Measurements from ENCODE around the gene GNAZ. TPM values are rescaled to one million over a fixed set of nuclear protein-coding genes. Genes with fewer than 3 reads are reported as not detected.

Gene GNAZ
- total and polyA plus RNA-seq, 11 donors: 1.1 to 13.9 (median 2.5) TPM

- Histone ChIP-seq H3K4me1 (peaks cover 0 to 25% (median 9%) of the 10 kb centered on the region in 12 donors), H3K4me3 (no peak overlapping the region), H3K27me3 (peaks cover 0 to 2% (median 0%) of the 10 kb centered on the region in 9 donors), H3K27ac (no peak overlapping the region), H3K9me3 (no peaks in the 10 kb centered on the region), H3K36me3 (no peaks in the 10 kb centered on the region)
- DNase-seq (peak in 1 of 5 donors; percentile 5), ATAC-seq (no peak)
- TF ChIP-seq POLR2A (IDR thresholded peaks at IDR 0.05) (no peak), CTCF (IDR thresholded peaks at IDR 0.05) (no peak)
- WGBS, 4 donors: 93 to 96% (median 95%) methylated on average over 3 of the region's 3 CpGs
- intact Hi-C loops (cut with DNase I): loop anchor here in 1 of 10 donors (10.0 kb wide), 1 partner anchor 50 kb away; no protein-coding TSS in a partner anchor
These were observed 5.3 kb upstream of the GNAZ start for GRCh38 chr22:23065069-23065451.

DNA sequence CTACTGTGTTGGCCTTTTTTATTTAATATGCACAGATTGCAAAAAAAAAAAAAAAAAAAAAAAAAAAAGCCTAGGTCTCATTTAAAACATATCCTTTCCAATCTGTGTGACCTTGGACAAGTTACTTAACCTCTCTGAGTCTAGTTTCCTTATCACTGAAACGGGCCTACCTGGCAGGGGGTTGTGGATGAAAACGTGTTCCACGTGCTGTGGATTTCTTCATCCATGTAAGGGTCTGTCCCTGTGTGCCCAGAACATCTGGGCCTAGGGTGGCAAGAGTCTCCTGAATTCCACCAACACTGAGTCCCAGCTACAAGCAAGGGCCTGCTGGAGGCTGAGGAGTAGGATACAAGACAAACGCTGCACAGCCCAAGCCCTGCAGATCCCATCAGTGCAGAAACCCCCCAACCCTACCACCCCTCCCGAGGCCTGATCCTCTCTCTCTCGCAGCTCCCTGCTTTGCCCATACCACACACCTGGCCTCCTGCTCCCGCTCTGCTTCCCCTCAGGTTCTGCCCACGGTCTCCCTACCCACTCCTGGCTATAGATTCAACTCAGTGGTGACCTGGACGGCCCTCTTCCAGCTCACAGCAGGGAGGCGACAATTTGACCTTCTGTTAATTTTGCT, 4.7 kb upstream of the GNAZ start:
- WGBS, 4 donors: 75 to 87% (median 85%) methylated on average over 10 of the region's 10 CpGs
- DNase-seq (peak in 3 of 5 donors; percentile 2 to 33 (median 13)), ATAC-seq (no peak)
- Histone ChIP-seq H3K27me3 (peaks cover 0 to 4% (median 0%) of the 10 kb centered on the region in 9 donors), H3K27ac (no peak overlapping the region), H3K9me3 (no peaks in the 10 kb centered on the region), H3K4me1 (peaks cover 0 to 25% (median 10%) of the 10 kb centered on the region in 12 donors), H3K36me3 (no peaks in the 10 kb centered on the region), H3K4me3 (no peak overlapping the region)
- intact Hi-C loops (cut with DNase I): loop anchor here in 1 of 10 donors (2.0 to 10.0 kb wide), 2 partner anchors 19 to 49 kb away; no protein-coding TSS in a partner anchor
- TF ChIP-seq CTCF (IDR thresholded peaks at IDR 0.05) (no peak), POLR2A (IDR thresholded peaks at IDR 0.05) (no peak)

DNA sequence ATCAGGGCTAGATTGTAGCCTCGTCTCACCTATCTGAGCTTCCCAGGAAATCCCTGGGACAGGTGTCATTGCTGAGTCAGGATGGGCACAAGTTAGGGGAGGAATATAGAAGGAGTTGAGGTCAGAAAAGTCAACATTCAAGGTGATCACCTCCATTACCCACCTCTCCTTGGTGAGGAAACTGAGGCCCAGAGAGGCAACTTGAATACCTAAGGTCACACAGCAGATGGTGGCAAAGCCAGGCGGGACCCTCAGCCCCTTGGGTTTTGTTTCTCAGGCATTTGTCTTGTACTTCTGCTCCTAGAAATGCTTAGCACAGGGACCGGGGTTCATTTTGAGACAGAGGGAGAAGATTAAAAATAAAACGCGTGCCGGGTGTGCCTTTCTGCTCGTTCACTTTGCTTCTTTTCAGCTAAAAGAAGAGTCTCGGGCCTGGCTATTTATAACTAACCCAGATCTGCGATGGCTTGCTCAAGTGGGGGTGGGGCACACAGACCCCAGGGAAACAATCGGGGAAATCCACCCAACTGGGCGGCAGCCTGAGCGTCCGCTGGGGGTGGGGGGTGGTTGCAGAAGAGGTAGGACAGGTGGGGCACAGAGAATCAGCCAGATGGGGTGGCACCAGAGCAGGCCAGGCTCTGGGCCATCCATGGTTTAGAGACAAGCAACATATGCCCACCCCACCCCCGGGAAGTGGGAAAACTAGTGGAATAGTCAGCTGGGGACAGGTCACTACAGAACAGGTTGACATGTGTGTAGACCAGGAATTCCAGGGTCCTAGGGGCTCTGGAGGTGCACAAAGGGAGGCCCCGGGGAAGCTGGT, 3.9 kb upstream of the GNAZ start:
- DNase-seq (peak in 3 of 5 donors; percentile 4 to 24 (median 11)), ATAC-seq (no peak)
- TF ChIP-seq CTCF (IDR thresholded peaks at IDR 0.05) (no peak), POLR2A (IDR thresholded peaks at IDR 0.05) (no peak)
- Histone ChIP-seq H3K27ac (no peak overlapping the region), H3K4me1 (peaks cover 0 to 31% (median 13%) of the 10 kb centered on the region in 12 donors), H3K4me3 (no peak overlapping the region), H3K9me3 (no peaks in the 10 kb centered on the region), H3K27me3 (peaks cover 0 to 7% (median 0%) of the 10 kb centered on the region in 9 donors), H3K36me3 (no peaks in the 10 kb centered on the region)
- intact Hi-C loops (cut with DNase I): loop anchor here in 1 of 10 donors (2.0 to 10.0 kb wide), 2 partner anchors 20 to 48 kb away; no protein-coding TSS in a partner anchor
- WGBS, 4 donors: 81 to 89% (median 84%) methylated on average over 15 of the region's 15 CpGs
